ENCODE results near the gene PRR30.
"Not testable (repeated sequence)": the region's sequence is repeated elsewhere in the genome, so short reads cannot be mapped to it uniquely, and the experiment has no call there.

PRR30 gene

GRCh38 chr2:27139310-27139709 is at the start of gene PRR30:
Gene PRR30 (minus strand): TSS chr2:27139410. CDS start chr2:27138329, 1,081 bp downstream.
- DNase-seq: no peak

DNA sequence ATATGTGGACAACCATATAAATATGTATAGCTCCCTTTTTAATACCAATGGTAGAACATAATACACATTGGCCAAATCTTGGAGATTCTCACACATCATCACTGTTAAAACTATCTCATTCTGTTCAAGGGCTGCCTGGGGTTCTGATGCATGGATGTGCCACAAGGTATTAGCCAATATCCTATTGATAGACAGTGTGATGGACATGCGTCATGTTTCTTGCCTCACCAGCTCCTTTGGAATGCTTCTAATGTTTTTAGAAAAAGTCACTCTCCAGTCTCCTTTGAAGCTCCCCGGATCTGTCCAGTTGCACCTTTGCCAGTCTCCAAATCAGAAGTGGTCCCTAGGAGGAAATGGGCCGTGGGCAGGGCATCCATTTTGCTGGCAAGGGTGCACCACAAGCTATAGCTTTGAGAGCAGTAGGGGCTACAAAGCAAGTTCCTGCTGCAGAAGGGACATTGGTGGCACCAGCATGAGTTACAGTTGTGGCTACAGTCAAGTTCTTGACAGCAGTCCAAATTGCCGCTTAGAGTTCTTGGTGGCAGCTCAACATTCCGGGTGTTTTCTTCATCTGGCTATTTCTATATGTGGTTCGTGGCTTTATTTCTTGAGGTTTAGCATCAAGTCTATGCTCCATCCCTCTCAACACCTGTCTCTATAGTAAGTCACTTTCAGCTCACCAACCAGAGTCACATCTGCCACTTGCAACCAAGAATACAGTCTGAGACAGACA is 47.6 kb upstream of the PRR30 start:
- no peak for DNase-seq

- DNase-seq: peak in 1 of 51 donors; percentile 40
These were observed 46.3 kb upstream of the PRR30 start for GRCh38 chr2:27185331-27186026.

- no peak for DNase-seq
These were observed 44.9 kb upstream of the PRR30 start for GRCh38 chr2:27184115-27184514.

DNA sequence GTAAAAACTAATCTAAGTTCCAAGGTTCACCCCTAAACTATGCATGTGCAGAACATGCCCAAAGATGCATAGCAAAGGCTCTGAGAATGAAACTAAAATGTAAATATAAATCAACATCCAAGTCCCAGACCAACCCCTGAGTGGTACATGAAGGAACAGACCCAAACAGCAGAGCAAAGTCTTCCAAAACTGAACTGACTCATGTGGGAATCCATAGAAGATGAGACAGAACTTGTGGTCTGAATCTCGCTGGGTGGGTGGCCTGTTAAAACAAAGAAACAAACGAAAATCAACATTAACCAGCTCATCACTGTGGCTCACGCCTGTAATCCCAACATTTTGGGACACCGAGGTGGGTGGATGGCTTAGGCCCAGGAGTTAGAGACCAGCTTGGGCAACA is 43.1 kb upstream of the PRR30 start:
- no peak for DNase-seq

DNA sequence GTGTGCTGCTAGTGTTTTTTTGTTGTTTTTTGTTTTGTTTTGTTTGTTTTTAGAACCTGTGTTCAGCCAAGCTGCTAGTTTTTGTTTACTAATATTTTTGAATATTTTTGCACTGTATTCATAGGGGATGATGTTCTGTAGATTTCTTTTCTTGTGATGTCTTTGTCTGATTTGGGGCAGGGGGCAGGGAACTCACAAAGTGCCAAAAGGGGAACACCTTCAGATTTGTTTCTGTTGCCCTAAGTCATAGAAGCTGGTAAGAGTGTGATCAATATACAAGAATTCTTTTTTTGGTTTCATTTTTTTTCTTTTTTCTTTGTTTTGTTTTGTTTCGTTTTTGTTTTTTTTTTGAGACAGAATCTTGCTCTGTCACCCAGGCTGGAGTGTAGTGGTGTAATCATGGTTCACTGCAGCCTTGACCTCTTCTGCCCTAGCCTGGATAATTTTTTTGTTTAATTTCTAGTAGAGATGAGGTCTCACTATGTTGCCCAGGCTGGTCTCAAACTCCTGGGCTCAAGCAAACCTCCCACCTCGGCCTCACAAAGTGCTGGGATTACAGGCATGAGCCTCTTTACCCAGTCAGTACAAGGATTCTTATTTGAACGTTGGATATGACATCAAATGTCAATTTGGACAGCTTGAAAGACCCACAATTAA is 40.3 kb upstream of the PRR30 start:
- no peak for DNase-seq

DNA sequence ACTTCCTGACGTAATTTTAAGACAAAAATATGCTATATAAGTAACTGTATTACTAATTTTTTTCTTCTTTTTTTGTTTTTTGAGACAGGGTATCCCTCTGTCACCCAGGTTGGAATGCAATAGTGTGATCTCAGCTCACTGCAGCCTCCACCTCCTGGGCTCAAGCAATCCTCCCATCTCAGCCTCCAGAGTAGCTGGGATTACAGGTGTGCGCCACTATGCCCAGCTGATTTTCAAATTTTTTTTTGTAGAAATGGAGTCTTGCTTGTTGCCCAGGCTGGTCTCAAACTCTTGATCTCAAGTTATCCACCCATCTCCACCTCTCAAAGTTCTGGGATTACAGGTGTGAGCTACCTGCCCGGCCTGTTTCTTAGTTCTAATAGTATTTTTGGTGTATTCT is 39.3 kb upstream of the PRR30 start:
- no peak for DNase-seq

DNA sequence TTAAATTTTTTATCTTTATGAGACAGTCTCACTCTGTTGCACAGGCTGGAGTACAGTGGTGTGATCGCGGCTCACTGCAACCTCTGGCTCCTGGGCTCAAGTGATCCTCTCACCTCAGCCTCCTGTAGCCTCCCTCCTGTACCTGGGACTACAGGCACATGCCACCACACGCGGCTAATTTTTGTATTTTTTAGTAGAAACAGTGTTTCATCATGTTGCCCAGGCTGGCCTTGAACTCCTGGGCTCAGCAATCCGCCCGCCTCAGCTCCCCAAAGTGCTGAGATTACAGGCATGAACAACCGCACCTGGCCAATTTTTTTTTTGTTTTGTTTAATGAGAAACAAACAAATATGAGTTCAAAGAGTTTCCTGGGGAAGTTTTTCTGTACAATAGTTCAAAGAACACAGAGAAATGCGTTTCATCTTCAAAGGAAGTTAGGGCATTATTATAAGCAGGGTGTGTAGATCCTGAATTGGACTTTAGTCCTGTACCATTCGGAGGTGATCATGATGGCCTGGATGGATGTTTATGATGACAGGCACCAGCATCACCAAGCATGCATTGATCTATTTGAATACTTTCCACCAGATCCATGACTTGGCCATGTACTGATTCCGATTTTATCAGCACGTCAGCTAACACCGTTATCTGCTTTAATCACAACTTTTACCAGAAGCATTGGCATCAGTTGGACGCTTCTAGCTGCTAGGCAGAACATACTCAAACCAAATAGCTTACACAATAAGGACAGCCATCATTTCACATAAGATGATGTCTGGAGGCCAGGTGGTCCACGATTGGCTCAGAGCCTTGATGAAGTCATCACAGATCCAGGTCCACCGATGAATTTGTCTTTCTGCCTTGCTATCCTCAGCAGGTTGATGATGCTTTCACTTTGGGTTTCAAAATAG is 38.5 kb upstream of the PRR30 start:
- no peak for DNase-seq

DNA sequence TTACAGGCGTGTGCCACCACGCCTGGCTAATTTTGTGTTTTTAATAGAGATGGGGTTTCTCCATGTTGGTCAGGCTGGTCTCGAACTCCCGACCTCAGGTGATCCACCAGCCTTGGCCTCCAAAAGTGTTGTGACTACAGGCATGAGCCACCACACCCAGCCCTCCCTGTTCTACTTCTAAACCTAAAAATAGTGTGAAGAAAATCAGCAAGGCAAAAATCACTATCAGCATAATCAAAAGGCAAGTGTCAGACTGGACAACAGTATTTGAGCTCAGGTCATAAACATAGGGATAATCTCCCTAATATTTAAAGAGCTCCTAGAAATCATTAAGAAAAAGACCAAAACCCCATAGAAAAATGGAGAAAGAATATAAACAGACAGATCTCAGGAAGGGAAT is 36.6 kb upstream of the PRR30 start:
- DNase-seq: not testable (repeated sequence)

DNA sequence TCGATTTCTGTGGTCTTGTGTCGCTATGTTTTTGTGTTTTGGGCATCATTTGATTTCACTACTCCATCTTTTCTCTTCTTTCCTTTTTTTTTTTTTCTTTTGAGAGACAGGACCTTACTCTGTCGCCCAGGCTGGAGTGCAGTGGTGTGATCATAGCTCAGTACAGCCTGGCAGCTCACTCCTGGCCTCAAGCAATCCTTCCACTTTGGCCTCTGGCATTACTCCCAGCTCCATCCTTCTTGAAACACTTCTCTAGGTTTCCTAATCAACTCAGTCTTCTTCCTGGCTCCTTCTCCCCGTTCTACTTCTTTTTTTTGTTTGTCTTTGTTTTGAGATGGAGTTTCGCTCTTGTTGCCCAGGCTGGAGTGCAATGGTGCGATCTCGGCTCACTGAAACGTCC is 36.1 kb upstream of the PRR30 start:
- DNase-seq: no peak

DNA sequence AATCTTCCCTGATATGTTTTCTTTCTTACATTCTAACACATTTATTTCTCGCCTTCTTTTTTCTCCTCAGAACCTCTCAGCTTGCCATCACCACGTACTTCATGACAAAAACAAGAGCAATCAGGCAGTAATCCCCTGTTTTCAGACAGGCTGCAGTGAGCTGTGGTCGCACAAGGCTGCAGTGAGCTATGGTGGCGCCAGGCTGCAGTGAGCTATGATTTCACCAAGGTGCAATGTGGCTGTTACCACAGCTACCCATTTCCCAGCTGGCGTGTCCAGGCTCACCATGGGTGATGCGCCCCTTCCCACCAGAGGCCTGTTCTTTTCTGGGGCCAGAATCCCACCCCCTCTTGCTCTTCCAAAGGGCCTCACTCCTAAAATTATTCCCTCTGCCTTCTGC is 35.4 kb upstream of the PRR30 start:
- no peak for DNase-seq

DNA sequence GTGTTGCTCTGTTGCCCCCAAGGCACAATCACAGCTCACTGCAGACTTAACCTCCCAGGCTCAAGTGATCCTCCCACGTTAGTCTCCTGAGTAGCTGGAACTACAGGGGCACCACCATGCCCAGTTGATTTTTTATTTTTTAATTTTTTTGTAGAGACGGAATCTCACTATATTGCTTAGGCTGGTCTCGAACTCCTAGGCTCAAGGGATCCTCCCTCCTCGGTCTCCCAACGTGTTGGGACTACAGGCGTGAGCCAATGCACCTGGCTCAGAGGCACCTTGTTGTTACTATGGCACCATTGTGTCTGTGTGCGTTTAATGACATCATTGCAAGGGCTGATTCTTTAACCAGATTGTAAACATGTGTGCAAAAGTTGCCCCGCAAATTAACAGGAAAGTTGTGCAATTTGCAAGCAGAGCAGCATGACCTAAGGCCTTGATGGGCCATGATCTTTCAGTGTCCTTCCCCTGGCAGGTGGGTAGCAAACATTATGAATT is 32.2 kb upstream of the PRR30 start:
- DNase-seq: no peak

DNA sequence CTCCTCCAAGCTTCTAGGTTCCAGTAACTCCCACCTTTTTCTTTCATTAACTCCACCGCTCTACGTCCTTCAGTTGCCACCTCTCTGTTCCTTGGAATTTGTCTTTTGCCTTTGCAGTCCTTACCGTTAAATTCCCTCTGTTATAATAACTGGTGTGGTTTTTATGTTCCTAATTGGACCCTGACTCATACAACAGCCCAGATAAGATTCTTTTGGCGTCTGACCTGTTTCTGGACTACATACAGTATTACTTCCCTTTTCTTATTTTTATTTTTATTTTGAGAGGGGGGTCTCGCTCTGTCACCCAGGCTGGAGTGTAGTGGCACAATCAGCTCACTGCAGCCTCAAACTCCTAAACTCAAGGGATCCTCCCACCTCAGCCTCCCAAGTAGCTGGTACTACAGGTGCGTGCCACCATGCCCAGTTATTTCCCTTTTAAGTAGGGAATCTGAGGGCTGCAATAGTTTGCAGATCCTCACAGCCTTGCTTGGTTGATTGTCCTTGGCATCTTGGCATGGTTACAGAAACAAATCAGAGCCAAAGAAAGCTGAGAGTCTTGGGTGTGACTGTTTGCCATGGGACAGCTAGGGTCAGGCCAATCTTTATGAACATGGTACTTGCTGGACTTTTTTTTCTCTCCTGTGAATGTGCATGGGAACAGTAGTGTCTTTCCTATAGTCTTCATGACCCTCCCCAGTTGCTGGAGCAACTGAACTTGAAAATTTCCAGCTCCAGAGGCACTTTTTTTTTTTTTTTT is 31.5 kb upstream of the PRR30 start:
- DNase-seq: no peak

DNA sequence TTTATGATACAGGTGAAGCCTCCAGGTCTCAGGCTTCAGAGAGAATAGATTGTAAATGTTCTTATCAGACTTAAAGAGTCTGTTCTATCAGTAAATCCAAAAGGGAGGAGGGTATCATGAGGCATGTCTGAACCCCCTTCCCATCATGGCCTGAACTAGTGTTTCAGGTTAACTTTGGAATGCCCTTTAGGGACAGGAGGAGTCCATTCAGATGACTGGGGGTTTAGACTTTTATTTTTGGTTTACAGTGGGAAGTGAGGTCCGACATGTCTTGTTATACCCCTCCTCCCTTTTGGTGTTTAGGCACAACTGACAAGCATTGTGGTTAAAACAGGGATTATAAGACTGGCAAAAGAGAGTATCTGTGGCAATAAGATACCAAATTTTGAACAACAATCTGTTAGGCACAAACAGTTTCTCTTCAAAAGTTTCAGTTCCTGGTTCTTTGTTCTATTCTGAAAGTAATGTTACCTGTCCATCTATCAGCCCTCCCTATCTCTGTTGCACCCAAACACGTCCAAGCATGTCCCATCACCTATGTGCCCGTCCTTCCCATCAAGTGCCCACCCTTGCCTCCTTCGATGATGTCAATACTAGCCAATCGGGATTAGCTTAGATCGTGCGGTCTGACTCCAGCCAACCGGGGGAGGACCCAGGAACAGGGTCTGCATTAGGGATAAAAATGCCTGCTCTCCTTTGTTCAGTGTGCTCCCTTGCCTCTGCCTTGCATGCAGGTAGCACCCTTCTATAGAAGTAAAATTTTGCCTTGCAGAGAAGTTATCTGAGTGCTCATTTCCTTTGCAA is 26.0 kb upstream of the PRR30 start:
- DNase-seq: no peak

DNA sequence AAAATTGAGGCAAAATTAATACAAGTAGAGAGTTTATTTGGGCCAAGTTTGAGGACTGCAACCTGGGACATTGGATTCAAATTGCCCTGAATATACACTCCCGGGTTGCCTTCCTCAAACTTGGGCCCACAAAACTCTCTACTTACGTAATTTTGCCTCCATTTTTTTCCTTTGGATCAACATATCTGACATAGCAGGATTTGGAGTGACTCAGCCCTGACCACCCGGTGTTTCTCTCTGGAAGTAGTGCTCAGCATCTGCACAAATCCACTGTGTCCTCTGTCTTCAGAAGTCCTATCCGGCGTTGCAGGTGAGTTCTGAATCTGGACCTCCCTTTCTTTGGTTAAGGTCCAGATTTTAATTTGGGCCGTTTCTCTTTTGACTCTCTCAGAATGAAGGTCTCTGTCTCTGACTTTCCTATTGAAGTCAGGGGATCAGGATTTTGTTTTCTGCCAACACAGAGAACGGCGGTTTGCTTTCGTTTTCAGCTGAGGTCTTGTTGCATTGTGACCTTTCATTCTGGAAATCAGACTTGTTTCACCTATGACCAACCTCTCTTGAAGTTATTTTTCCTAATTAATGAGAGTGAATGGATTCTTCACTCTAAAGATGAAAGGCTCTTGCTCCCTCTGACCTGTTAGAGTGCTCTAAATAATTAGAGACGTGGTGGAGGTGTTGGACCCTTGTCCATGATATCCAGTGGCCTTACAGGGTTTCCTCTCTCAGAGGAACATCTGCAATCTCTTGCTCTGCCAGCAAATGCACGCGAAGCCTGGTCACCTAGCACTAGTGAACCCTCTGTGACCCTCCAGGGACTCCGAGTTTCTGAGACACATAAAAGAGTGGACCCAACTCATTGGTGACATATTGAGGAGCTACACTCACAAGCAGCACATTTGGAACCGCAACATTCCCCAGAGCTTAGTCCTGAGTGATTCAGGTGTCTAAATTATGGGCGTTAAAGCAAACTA is 23.2 kb upstream of the PRR30 start:
- no peak for DNase-seq

- DNase-seq: no peak
These were observed 21.0 kb upstream of the PRR30 start for GRCh38 chr2:27160191-27160590.

DNA sequence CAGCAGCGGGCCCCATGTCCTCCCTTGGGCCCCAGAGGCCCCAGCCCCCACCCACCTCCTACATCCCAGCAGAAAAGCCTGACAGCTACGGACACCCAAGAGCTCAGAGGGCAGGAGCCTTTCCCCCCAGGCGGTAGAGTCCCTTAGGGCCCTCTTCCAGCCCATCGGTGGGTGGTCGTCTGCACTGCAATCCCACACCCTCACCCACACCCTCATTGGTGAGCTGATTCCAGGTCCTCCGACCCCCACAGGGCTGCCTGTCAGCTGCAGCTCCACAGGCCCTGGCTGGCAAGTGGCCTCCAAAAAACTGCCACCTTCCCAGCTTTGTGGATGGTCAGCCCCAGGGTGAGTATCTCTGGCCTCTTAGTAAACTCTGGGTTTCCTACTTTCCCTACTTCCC is 20.1 kb upstream of the PRR30 start:
- DNase-seq: no peak

- DNase-seq: no peak
These were observed 19.3 kb upstream of the PRR30 start for GRCh38 chr2:27158468-27158867.
